ENCODE data around the gene HECW1. TPM values are rescaled to one million over a fixed set of nuclear protein-coding genes. Genes with fewer than 3 reads are reported as not detected.

Gene HECW1
- polyA plus RNA-seq, 1 donor (not counting 4 experiments of a cell fraction or from before 2014, with no cell fraction given) = not detected

DNA sequence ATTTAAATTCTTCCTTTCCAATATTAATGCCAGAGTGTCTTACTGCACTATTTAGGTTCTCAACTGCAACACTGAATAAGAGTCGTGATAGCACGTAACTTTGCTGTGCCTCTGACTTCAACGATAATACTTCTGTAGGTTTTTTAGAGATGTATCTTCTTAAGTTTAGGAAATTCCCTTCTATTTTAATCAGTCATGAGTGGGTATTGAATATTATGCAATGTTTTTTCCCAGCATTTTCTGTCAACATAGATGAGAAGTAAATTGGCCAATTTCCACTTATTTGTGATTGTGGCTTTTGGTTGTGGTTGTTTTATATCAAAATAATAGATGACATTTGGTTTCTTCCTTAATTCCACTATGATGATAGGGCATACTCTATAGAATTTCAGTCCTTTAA, 463.8 kb downstream of the HECW1 start:
- Histone ChIP-seq H3K4me3 (ENCODE audit: control insufficient read depth in 2 of 3, extremely low read depth in 1 of 3, insufficient read depth in 2 of 3, low read depth in 1 of 3, low read length in 3 of 3) (no peak overlapping the region), H3K79me2 (ENCODE audit: control insufficient read depth, insufficient read depth, low read length) (no peaks in the 10 kb centered on the region), H3K27me3 (ENCODE audit: control insufficient read depth, extremely low read depth, insufficient read depth, low read length) (no peaks in the 10 kb centered on the region), H4K20me1 (ENCODE audit: control insufficient read depth, extremely low read depth, insufficient read depth, low read length) (no peaks in the 10 kb centered on the region), H2AFZ (ENCODE audit: control insufficient read depth, low read length) (no peak overlapping the region), H3K9ac (ENCODE audit: control insufficient read depth, extremely low read depth, insufficient read depth, low read length) (no peak overlapping the region), H3K9me1 (ENCODE audit: control insufficient read depth, extremely low read depth, insufficient read depth, low read length) (no peaks in the 10 kb centered on the region), H3K27ac (ENCODE audit: control insufficient read depth, insufficient read depth, low read length) (no peak overlapping the region), H3K4me2 (ENCODE audit: control insufficient read depth, extremely low read depth, insufficient read depth, low read depth, low read length) (no peak overlapping the region), H3K4me1 (ENCODE audit: control insufficient read depth, extremely low read depth, insufficient read depth, low read length) (peaks cover 23% of the 10 kb centered on the region), H3K36me3 (ENCODE audit: control insufficient read depth in 2 of 2, extremely low read depth in 1 of 2, insufficient read depth in 2 of 2, low read length in 2 of 2) (peaks cover 0 to 2% of the 10 kb centered on the region in 2 experiments), H3K9me3 (ENCODE audit: control insufficient read depth, low read depth, low read length) (no peaks in the 10 kb centered on the region)
- DNase-seq (ENCODE audit: low read depth, low spot score) = no peak
- TF ChIP-seq, protein P1, sequence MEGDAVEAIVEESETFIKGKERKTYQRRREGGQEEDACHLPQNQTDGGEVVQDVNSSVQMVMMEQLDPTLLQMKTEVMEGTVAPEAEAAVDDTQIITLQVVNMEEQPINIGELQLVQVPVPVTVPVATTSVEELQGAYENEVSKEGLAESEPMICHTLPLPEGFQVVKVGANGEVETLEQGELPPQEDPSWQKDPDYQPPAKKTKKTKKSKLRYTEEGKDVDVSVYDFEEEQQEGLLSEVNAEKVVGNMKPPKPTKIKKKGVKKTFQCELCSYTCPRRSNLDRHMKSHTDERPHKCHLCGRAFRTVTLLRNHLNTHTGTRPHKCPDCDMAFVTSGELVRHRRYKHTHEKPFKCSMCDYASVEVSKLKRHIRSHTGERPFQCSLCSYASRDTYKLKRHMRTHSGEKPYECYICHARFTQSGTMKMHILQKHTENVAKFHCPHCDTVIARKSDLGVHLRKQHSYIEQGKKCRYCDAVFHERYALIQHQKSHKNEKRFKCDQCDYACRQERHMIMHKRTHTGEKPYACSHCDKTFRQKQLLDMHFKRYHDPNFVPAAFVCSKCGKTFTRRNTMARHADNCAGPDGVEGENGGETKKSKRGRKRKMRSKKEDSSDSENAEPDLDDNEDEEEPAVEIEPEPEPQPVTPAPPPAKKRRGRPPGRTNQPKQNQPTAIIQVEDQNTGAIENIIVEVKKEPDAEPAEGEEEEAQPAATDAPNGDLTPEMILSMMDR (optimal IDR thresholded peaks at IDR 0.05 in 1 of 3, IDR thresholded peaks at IDR 0.05 in 1 of 3, conservative IDR thresholded peaks at IDR 0.05 in 1 of 3; ENCODE audit: extremely low read depth in 1 of 3, insufficient read depth in 2 of 3, low read length in 3 of 3) = no peak
- TF ChIP-seq EZH2 (IDR thresholded peaks at IDR 0.05; ENCODE audit: low read length) = no peak
- dilution Hi-C loops (cut with MboI; ENCODE audit: extremely low pct_ligation_motif_present, low sequenced_read_pairs) = no loop called here
- no peak for FAIRE-seq

DNA sequence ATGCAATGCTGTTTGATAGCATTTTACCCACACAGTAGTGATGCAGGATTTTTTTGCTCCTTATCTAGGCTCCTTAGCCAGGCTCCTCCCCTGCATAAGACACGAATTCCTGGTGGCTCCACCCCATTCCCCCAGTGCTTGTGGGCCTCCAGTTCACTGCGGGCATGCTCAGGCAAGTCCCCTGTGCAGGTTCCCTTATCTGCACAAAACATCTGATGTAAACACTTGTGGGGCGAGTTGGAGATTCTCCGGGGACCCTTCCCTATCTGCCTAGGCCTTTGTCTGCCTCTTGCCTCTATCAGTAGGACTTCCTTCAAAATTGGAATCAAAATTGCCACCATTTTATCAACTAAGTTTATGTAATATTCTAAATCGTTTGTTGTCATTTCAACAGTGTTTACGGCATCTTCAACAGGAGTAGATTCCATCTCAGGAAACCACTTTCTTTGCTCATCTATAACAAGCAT, 465.1 kb downstream of the HECW1 start:
- dilution Hi-C loops (cut with MboI; ENCODE audit: extremely low pct_ligation_motif_present, low sequenced_read_pairs) = no loop called here
- Histone ChIP-seq H3K27ac (ENCODE audit: control insufficient read depth, insufficient read depth, low read length) (peak overlapping the region; percentile 52), H3K4me2 (ENCODE audit: control insufficient read depth, extremely low read depth, insufficient read depth, low read depth, low read length) (peak overlapping the region; percentile 54), H3K4me3 (ENCODE audit: control insufficient read depth in 2 of 3, extremely low read depth in 1 of 3, insufficient read depth in 2 of 3, low read depth in 1 of 3, low read length in 3 of 3) (no peak overlapping the region), H3K27me3 (ENCODE audit: control insufficient read depth, extremely low read depth, insufficient read depth, low read length) (no peaks in the 10 kb centered on the region), H3K9me3 (ENCODE audit: control insufficient read depth, low read depth, low read length) (no peaks in the 10 kb centered on the region), H4K20me1 (ENCODE audit: control insufficient read depth, extremely low read depth, insufficient read depth, low read length) (no peaks in the 10 kb centered on the region), H3K9me1 (ENCODE audit: control insufficient read depth, extremely low read depth, insufficient read depth, low read length) (no peaks in the 10 kb centered on the region), H2AFZ (ENCODE audit: control insufficient read depth, low read length) (peak overlapping the region; percentile 44), H3K9ac (ENCODE audit: control insufficient read depth, extremely low read depth, insufficient read depth, low read length) (no peak overlapping the region), H3K4me1 (ENCODE audit: control insufficient read depth, extremely low read depth, insufficient read depth, low read length) (peaks cover 17% of the 10 kb centered on the region), H3K36me3 (ENCODE audit: control insufficient read depth in 2 of 2, extremely low read depth in 1 of 2, insufficient read depth in 2 of 2, low read length in 2 of 2) (peaks cover 0 to 2% of the 10 kb centered on the region in 2 experiments), H3K79me2 (ENCODE audit: control insufficient read depth, insufficient read depth, low read length) (no peaks in the 10 kb centered on the region)
- peak; percentile 76 for DNase-seq (ENCODE audit: low read depth, low spot score)
- peak; percentile 95 for FAIRE-seq
- TF ChIP-seq, protein P1 (optimal IDR thresholded peaks at IDR 0.05 in 1 of 3, IDR thresholded peaks at IDR 0.05 in 1 of 3, conservative IDR thresholded peaks at IDR 0.05 in 1 of 3; ENCODE audit: extremely low read depth in 1 of 3, insufficient read depth in 2 of 3, low read length in 3 of 3) = no peak
- TF ChIP-seq EZH2 (IDR thresholded peaks at IDR 0.05; ENCODE audit: low read length) = no peak

All from keratinocyte (primary cell).